ENCODE measurements around the gene CABS1. TPM values are rescaled to one million over a fixed set of nuclear protein-coding genes. Genes with fewer than 3 reads are reported as not detected.

The CABS1 gene
- total RNA-seq, 1 experiment from 2014 or later: not detected

GRCh38 chr4:70382691-70383181 is 48.0 kb downstream of the CABS1 start, which contains the start of gene SMR3B:
TSS of gene SMR3B (plus strand) at chr4:70383131. CDS start at chr4:70384511, 1,380 bp downstream.
- DNase-seq (ENCODE audit: low read depth): no peak

Other genes starting within 250 kb of the CABS1 start
- gene PRR27, start 180.7 kb upstream of the CABS1 start, total RNA-seq (2014; rRNA removed; shearing (Covaris generic)): not detected in 2 replicates
- gene ODAM, start 139.3 kb upstream of the CABS1 start, total RNA-seq (2014; rRNA removed; shearing (Covaris generic)): not detected in 2 replicates
- not detected in 2 replicates for gene FDCSP, start 108.9 kb upstream of the CABS1 start, total RNA-seq (2014; rRNA removed; shearing (Covaris generic))
- not detected in 2 replicates for gene CSN3, start 92.4 kb upstream of the CABS1 start, total RNA-seq (2014; rRNA removed; shearing (Covaris generic))
- gene SMR3A, start 25.8 kb downstream of the CABS1 start, total RNA-seq (2014; rRNA removed; shearing (Covaris generic)): not detected in 2 replicates
- not detected in 2 replicates for gene SMR3B, start 48.1 kb downstream of the CABS1 start, total RNA-seq (2014; rRNA removed; shearing (Covaris generic))
- not detected in 2 replicates for gene OPRPN, start 63.0 kb downstream of the CABS1 start, total RNA-seq (2014; rRNA removed; shearing (Covaris generic))
- gene MUC7, start 137.2 kb downstream of the CABS1 start, total RNA-seq (2014; rRNA removed; shearing (Covaris generic)): not detected in 2 replicates
- gene AMTN, start 183.6 kb downstream of the CABS1 start, total RNA-seq (2014; rRNA removed; shearing (Covaris generic)): not detected in 2 replicates

All from RPMI7951 (cell line).